H7 (cell line): ENCODE data around the gene KSR1. TPM values are rescaled to one million over a fixed set of nuclear protein-coding genes. Genes with fewer than 3 reads are reported as not detected.

Experiments
- DNase-seq: peaks from one replicate; pipeline ENCODE4 v3.0.0; 2012
- H3K27me3 ChIP-seq: 2 replicates; pipeline ENCODE4 v1.6.0; 2011; ENCODE audit warnings: mild to moderate bottlenecking, low read length; ENCODE audit not compliant: control insufficient read depth, insufficient read depth
- H3K36me3 ChIP-seq: replicated peaks from 2 replicates; pipeline ENCODE4 v1.5.1; 2011; ENCODE audit warnings: low read length; ENCODE audit not compliant: control insufficient read depth, insufficient read depth
- H3K4me3 ChIP-seq: 2 replicates; pipeline ENCODE4 v1.5.1; 2011; ENCODE audit warnings: low read depth, mild to moderate bottlenecking, control low read depth, low read length, moderate library complexity; ENCODE audit not compliant: insufficient read depth
- total RNA-seq: library from RNA; depleted of rRNA; stranded (reverse); fragments of >200 nt; shearing (Covaris generic); gene quantifications from 2 replicates; pipeline ENCODE4 v1.2.3, GENCODE V29; 2014

KSR1 gene
- total RNA-seq, 1 experiment from 2014 or later = 31.2 TPM

- Histone ChIP-seq H3K27me3 (no peaks in the 10 kb centered on the region), H3K36me3 (no peaks in the 10 kb centered on the region; the same call in 1 of the 2 replicates), H3K4me3 (no peak overlapping the region)
- no peak for DNase-seq
Observed at GRCh38 chr17:27549251-27549893, 93.1 kb downstream of the KSR1 start.

- H3K27me3 ChIP-seq = no peaks in the 10 kb centered on the region
- H3K36me3 ChIP-seq = no peaks in the 10 kb centered on the region; the same call in 1 of the 2 replicates
- DNase-seq = no peak
- no peak overlapping the region for H3K4me3 ChIP-seq
Observed at GRCh38 chr17:27550291-27550930, 94.2 kb downstream of the KSR1 start.

GRCh38 chr17:27550974-27551505, 94.8 kb downstream of the KSR1 start:
- H3K36me3 ChIP-seq = no peaks in the 10 kb centered on the region; the same call in 1 of the 2 replicates
- DNase-seq = no peak
- H3K4me3 ChIP-seq = no peak overlapping the region
- H3K27me3 ChIP-seq = no peaks in the 10 kb centered on the region

GRCh38 chr17:27551701-27552248, 95.5 kb downstream of the KSR1 start:
- no peak for DNase-seq
- Histone ChIP-seq H3K36me3 (no peaks in the 10 kb centered on the region; the same call in 1 of the 2 replicates), H3K27me3 (no peaks in the 10 kb centered on the region), H3K4me3 (no peak overlapping the region)

GRCh38 chr17:27552276-27552732, 96.1 kb downstream of the KSR1 start:
- Histone ChIP-seq H3K36me3 (no peaks in the 10 kb centered on the region; the same call in 1 of the 2 replicates), H3K4me3 (no peak overlapping the region), H3K27me3 (no peaks in the 10 kb centered on the region)
- DNase-seq = no peak

- no peak for DNase-seq
- no peak overlapping the region for H3K4me3 ChIP-seq
- no peaks in the 10 kb centered on the region for H3K27me3 ChIP-seq
- H3K36me3 ChIP-seq = no peaks in the 10 kb centered on the region; the same call in 1 of the 2 replicates
Observed at GRCh38 chr17:27553019-27553511, 96.8 kb downstream of the KSR1 start.

GRCh38 chr17:27554152-27554551, 97.9 kb downstream of the KSR1 start:
- no peaks in the 10 kb centered on the region for H3K27me3 ChIP-seq
- H3K36me3 ChIP-seq = no peaks in the 10 kb centered on the region; the same call in 1 of the 2 replicates
- no peak overlapping the region for H3K4me3 ChIP-seq
- no peak for DNase-seq

GRCh38 chr17:27554911-27555310, 98.7 kb downstream of the KSR1 start:
- Histone ChIP-seq H3K27me3 (no peaks in the 10 kb centered on the region), H3K4me3 (no peak overlapping the region), H3K36me3 (no peaks in the 10 kb centered on the region; the same call in 1 of the 2 replicates)
- DNase-seq = no peak

- no peak for DNase-seq
- no peaks in the 10 kb centered on the region for H3K27me3 ChIP-seq
- no peaks in the 10 kb centered on the region; the same call in 1 of the 2 replicates for H3K36me3 ChIP-seq
- H3K4me3 ChIP-seq = no peak overlapping the region
Observed at GRCh38 chr17:27555339-27555738, 99.1 kb downstream of the KSR1 start.

- Histone ChIP-seq H3K27me3 (no peaks in the 10 kb centered on the region), H3K36me3 (no peaks in the 10 kb centered on the region), H3K4me3 (no peak overlapping the region)
- DNase-seq = no peak
Observed at GRCh38 chr17:27558341-27558740, 102.1 kb downstream of the KSR1 start.

GRCh38 chr17:27558842-27559505, 102.7 kb downstream of the KSR1 start:
- Histone ChIP-seq H3K36me3 (no peaks in the 10 kb centered on the region), H3K27me3 (no peaks in the 10 kb centered on the region), H3K4me3 (no peak overlapping the region)
- no peak for DNase-seq

- peak; percentile 61 for DNase-seq
- Histone ChIP-seq H3K27me3 (no peaks in the 10 kb centered on the region), H3K36me3 (no peaks in the 10 kb centered on the region), H3K4me3 (no peak overlapping the region)
Observed at GRCh38 chr17:27559506-27560481, 103.5 kb downstream of the KSR1 start.

- no peak for DNase-seq
- no peaks in the 10 kb centered on the region for H3K27me3 ChIP-seq
- H3K4me3 ChIP-seq = no peak overlapping the region
- H3K36me3 ChIP-seq = no peaks in the 10 kb centered on the region
Observed at GRCh38 chr17:27560668-27561067, 104.4 kb downstream of the KSR1 start.
